Smooth muscle cell (in vitro differentiated cells): Measurements from ENCODE around the gene DIS3L. TPM values are rescaled to one million over a fixed set of nuclear protein-coding genes. Genes with fewer than 3 reads are reported as not detected.
"Not testable (repeated sequence)": the region's sequence is repeated elsewhere in the genome, so short reads cannot be mapped to it uniquely, and the experiment has no call there.

Experiments
- DNase-seq: peaks from one replicate; lab custom pipeline; 2025; ENCODE audit not compliant: unreplicated experiment; lab: John Stamatoyannopoulos, UW
- H2AFZ ChIP-seq: fragments of 200-600 bp; sonication (generic); 2 replicates; pipeline ENCODE4 v1.6.0; 2016; ENCODE audit warnings: antibody characterized with exemption, low read depth, mild to moderate bottlenecking
- H3F3A ChIP-seq: fragments of 200-600 bp; sonication (generic); 2 replicates; pipeline ENCODE4 v1.6.0; 2017; ENCODE audit warnings: antibody characterized with exemption, low read depth
- H3K27ac ChIP-seq: fragments of 200-600 bp; sonication (generic); 2 replicates; pipeline ENCODE4 v1.5.1; 2016; ENCODE audit warnings: low read depth, mild to moderate bottlenecking
- H3K27me3 ChIP-seq: fragments of 200-600 bp; sonication (generic); 2 replicates; pipeline ENCODE4 v1.6.1; 2016; ENCODE audit warnings: low read depth, mild to moderate bottlenecking
- H3K36me3 ChIP-seq: fragments of 200-600 bp; sonication (generic); 2 replicates; pipeline ENCODE4 v1.5.1; 2016; ENCODE audit warnings: low read depth
- H3K4me1 ChIP-seq: fragments of 200-600 bp; sonication (generic); 2 replicates; pipeline ENCODE4 v1.5.1; 2016; ENCODE audit warnings: low read depth
- H3K4me2 ChIP-seq: fragments of 200-600 bp; sonication (generic); 2 replicates; pipeline ENCODE4 v1.6.0; 2016; ENCODE audit warnings: mild to moderate bottlenecking
- H3K4me3 ChIP-seq: fragments of 200-600 bp; sonication (generic); 2 replicates; pipeline ENCODE4 v1.5.1; 2016; ENCODE audit warnings: mild to moderate bottlenecking
- H3K79me2 ChIP-seq: fragments of 200-600 bp; sonication (generic); 2 replicates; pipeline ENCODE4 v1.6.0; 2016; ENCODE audit warnings: low read depth, mild to moderate bottlenecking
- H3K9ac ChIP-seq: fragments of 200-600 bp; sonication (generic); 2 replicates; pipeline ENCODE4 v1.6.0; 2016; ENCODE audit warnings: low read depth
- H3K9me3 ChIP-seq: fragments of 200-600 bp; sonication (generic); replicated peaks from 2 replicates; pipeline ENCODE4 v1.5.1; 2016; ENCODE audit warnings: low read depth
- H4K20me1 ChIP-seq: fragments of 200-600 bp; sonication (generic); 2 replicates; pipeline ENCODE4 v1.6.0; 2016; ENCODE audit warnings: low read depth
- CTCF ChIP-seq: fragments of 200-600 bp; sonication (generic); IDR thresholded peaks from 2 replicates; pipeline ENCODE4 v1.5.1; 2017; ENCODE audit warnings: borderline replicate concordance, mild to moderate bottlenecking, antibody characterized with exemption; ENCODE audit not compliant: insufficient read depth, poor library complexity, severe bottlenecking
- WGBS: methylation state at CpG from one replicate; pipeline ENCODE4 v1.1.7; 2016; ENCODE audit warnings: low lambda C conversion rate; 5-methylcytosine and 5-hydroxymethylcytosine counted together
- polyA plus RNA-seq: library from polyadenylated mRNA; unstranded; fragments of >200 nt; fragmentation: Nextera tagmentation; extraction: Ambion mirVana; gene quantifications from 2 replicates; pipeline ENCODE4 v1.2.1, GENCODE V29; 2016
- total RNA-seq: library from RNA; depleted of rRNA; stranded (reverse); fragments of >200 nt; gene quantifications from 2 replicates; pipeline ENCODE4 v1.2.3, GENCODE V29; 2014

Gene DIS3L
- total and polyA plus RNA-seq, 2 experiments from 2014 or later: 10.5 to 15.2 TPM

- Histone ChIP-seq H3K27me3 (no peaks in the 10 kb centered on the region), H2AFZ (no peak overlapping the region), H3K79me2 (no peaks in the 10 kb centered on the region), H3F3A (no peaks in the 10 kb centered on the region), H3K36me3 (no peaks in the 10 kb centered on the region), H3K4me3 (no peak overlapping the region), H3K9ac (no peak overlapping the region), H3K9me3 (no peaks in the 10 kb centered on the region), H3K4me1 (no peaks in the 10 kb centered on the region), H3K4me2 (no peak overlapping the region), H3K27ac (no peak overlapping the region), H4K20me1 (no peaks in the 10 kb centered on the region)
- 92% methylated on average over 5 of the region's 5 CpGs for WGBS
- no peak for TF ChIP-seq CTCF
- no peak for DNase-seq
Observed at GRCh38 chr15:66302489-66303278, 9.3 kb downstream of the DIS3L start.

DNA sequence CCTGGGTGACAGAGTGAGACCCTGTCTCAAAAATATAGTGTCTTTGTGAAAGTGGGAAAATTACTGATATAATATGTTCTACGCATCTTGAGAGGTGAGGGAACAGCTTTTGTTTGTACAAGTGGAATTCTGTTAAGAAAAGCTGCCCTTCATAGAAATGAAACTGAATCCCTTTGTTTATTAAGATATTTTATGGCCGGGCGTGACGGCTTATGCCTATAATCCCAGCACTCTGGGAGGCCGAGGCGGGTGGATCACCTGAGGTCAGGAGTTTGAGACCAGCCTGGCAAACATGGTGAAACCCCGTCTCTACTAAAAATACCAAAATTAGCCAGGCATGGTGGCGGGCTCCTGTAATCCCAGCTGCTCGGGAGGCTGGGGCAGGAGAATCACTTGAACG lies 11.1 kb downstream of the DIS3L start:
- not testable (repeated sequence) for H3K4me3 ChIP-seq, H3K9ac ChIP-seq, H3F3A ChIP-seq, H3K4me2 ChIP-seq, H3K27me3 ChIP-seq, H2AFZ ChIP-seq, H3K9me3 ChIP-seq, H4K20me1 ChIP-seq, DNase-seq, H3K36me3 ChIP-seq, H3K27ac ChIP-seq, H3K79me2 ChIP-seq, H3K4me1 ChIP-seq
- 95% methylated on average over 10 of the region's 10 CpGs for WGBS

DNA sequence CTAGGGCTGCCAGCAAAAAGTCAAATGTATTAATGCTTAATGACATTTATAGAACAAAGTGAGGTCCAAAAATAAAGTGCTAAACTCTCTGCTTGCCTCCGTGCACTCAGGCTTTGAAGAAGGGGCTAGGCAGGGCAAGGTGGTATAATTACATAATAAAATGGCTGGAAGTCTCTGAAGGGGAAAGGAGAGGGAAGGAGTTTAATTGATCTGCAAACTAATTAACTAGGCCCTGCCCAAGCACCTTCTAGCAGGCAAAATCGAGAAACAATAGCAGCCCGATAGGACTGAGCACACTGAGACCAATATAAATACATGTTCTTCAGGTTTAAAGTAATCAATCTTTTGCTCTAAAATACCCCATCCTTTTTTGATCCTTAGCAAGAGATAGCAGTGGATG lies 13.0 kb downstream of the DIS3L start:
- peaks cover 5% of the 10 kb centered on the region for H3K36me3 ChIP-seq
- H3K4me1 ChIP-seq: no peaks in the 10 kb centered on the region
- no peaks in the 10 kb centered on the region for H4K20me1 ChIP-seq
- no peak overlapping the region for H3K4me2 ChIP-seq
- WGBS: 94% methylated on average over 3 of the region's 3 CpGs
- no peak overlapping the region for H2AFZ ChIP-seq
- no peaks in the 10 kb centered on the region for H3K79me2 ChIP-seq
- no peaks in the 10 kb centered on the region for H3K9me3 ChIP-seq
- no peaks in the 10 kb centered on the region for H3K27me3 ChIP-seq
- no peak overlapping the region for H3K27ac ChIP-seq
- no peak overlapping the region for H3K4me3 ChIP-seq
- H3F3A ChIP-seq: no peaks in the 10 kb centered on the region
- DNase-seq: no peak
- TF ChIP-seq CTCF: no peak
- no peak overlapping the region for H3K9ac ChIP-seq

DNA sequence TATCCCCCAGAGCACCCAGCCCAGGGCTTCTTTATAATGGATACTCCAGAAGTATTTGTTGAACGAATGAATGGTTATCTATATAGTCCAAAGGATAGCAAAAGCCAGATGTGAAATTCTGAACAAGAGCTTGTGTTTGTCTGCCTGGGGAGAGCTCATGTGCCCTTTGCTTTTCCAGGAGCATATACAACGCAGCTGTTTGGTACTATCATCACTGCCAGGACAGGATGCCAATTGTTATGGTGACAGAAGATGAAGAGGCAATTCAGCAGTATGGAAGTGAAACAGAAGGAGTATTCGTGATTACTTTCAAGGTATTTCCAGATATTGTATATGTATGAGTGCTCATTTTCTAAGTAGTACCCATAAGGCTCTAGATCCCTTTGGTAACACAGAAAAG lies 15.2 kb downstream of the DIS3L start:
- no peaks in the 10 kb centered on the region for H3K27me3 ChIP-seq
- H3F3A ChIP-seq: no peaks in the 10 kb centered on the region
- H4K20me1 ChIP-seq: no peaks in the 10 kb centered on the region
- H3K4me1 ChIP-seq: no peaks in the 10 kb centered on the region
- DNase-seq: no peak
- peaks cover 5% of the 10 kb centered on the region for H3K36me3 ChIP-seq
- H3K4me3 ChIP-seq: no peak overlapping the region
- 95% methylated on average over 3 of the region's 3 CpGs for WGBS
- H2AFZ ChIP-seq: no peak overlapping the region
- H3K79me2 ChIP-seq: no peaks in the 10 kb centered on the region
- no peak overlapping the region for H3K4me2 ChIP-seq
- H3K9ac ChIP-seq: no peak overlapping the region
- H3K9me3 ChIP-seq: no peaks in the 10 kb centered on the region
- no peak overlapping the region for H3K27ac ChIP-seq
- no peak for TF ChIP-seq CTCF
